Neural cell (in vitro differentiated cells): ENCODE data around the gene MRTFA.

Source experiments
- EZH2 ChIP-seq: fragments of 200-600, 300-800 bp; shearing (Covaris generic), sonication (generic); IDR thresholded peaks from 2 replicates; pipeline ENCODE4 v1.6.1; 2014; ENCODE audit warnings: antibody characterized with exemption, low read length, borderline replicate concordance, mild to moderate bottlenecking; ENCODE audit not compliant: insufficient read depth, poor library complexity, severe bottlenecking
- RAD21 ChIP-seq: fragments of 450-650 bp; conservative IDR thresholded peaks from 2 replicates; pipeline ENCODE4 v1.6.1; 2014; ENCODE audit warnings: antibody characterized with exemption, mild to moderate bottlenecking, moderate library complexity
- REST ChIP-seq: IDR thresholded peaks from 2 replicates; pipeline ENCODE4 v1.6.1; 2012; ENCODE audit warnings: borderline replicate concordance
- SMC3 ChIP-seq: fragments of 450-650 bp; conservative IDR thresholded peaks from 2 replicates; pipeline ENCODE4 v1.6.1; 2014; ENCODE audit warnings: antibody characterized with exemption, mild to moderate bottlenecking, moderate library complexity; ENCODE audit not compliant: poor library complexity
- TAF1 ChIP-seq: IDR thresholded peaks from 2 replicates; pipeline ENCODE4 v1.6.1; 2012; ENCODE audit warnings: low read depth
- TF ChIP-seq, protein P1 (sequence below): fragments of 450-650 bp; IDR thresholded peaks from 2 replicates; pipeline ENCODE4 v1.5.1; 2014; ENCODE audit warnings: antibody characterized with exemption, mild to moderate bottlenecking, moderate library complexity; ENCODE audit not compliant: poor library complexity, severe bottlenecking

DNA sequence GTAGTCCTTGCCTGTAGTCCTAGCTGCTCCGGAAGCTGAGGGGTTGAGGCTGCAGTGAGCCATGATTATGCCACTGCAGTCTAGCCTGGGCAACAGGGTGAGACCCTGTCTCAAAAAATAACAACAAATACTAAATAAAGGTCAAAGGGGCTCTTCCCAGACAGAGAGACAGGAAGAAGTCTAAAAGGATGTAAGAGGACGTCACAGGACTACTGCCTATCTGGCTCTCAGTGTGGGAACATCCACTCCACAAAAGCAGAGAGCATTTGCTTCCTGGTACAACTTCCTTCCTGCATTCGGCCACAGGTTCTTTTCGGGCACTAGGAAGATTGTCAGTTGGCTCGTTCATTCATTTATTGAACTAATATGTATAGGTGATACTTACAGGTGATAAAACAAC, 155.5 kb downstream of the MRTFA start:
- no peak for TF ChIP-seq SMC3
- TF ChIP-seq, protein P1, sequence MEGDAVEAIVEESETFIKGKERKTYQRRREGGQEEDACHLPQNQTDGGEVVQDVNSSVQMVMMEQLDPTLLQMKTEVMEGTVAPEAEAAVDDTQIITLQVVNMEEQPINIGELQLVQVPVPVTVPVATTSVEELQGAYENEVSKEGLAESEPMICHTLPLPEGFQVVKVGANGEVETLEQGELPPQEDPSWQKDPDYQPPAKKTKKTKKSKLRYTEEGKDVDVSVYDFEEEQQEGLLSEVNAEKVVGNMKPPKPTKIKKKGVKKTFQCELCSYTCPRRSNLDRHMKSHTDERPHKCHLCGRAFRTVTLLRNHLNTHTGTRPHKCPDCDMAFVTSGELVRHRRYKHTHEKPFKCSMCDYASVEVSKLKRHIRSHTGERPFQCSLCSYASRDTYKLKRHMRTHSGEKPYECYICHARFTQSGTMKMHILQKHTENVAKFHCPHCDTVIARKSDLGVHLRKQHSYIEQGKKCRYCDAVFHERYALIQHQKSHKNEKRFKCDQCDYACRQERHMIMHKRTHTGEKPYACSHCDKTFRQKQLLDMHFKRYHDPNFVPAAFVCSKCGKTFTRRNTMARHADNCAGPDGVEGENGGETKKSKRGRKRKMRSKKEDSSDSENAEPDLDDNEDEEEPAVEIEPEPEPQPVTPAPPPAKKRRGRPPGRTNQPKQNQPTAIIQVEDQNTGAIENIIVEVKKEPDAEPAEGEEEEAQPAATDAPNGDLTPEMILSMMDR, result no peak
- no peak for TF ChIP-seq RAD21
- TF ChIP-seq REST, result no peak
- no peak for TF ChIP-seq EZH2
- TF ChIP-seq TAF1, result no peak
